Spleen (tissue), 7 donors: ENCODE data around the gene CEBPE.

Source experiments
- POLR2A ChIP-seq, 3 donors: fragments of 450-650 bp; IDR thresholded peaks; one replicate each; pipeline ENCODE4 v1.5.1; 2017; ENCODE audit warnings: antibody characterized with exemption in 3 of 3, mild to moderate bottlenecking in 1 of 3
- POLR2AphosphoS5 ChIP-seq, 3 donors: sonication (generic); formaldehyde crosslinking; IDR thresholded peaks; one replicate each; pipeline ENCODE4 v1.5.1; 2017; ENCODE audit warnings: antibody characterized with exemption in 3 of 3
- TF ChIP-seq, protein P1 (sequence below), 11 experiments: fragments of 200-600 bp in 7 of 11; fragments of 450-650 bp in 4 of 11; sonication (generic) in 4 of 11; IDR thresholded peaks in 8 of 11; conservative IDR thresholded peaks in 3 of 11; 1 replicate in 7 of 11; 2 replicates in 4 of 11; pipeline versions ENCODE4 v1.4.0 to v1.8.0; 2016 to 2021; ENCODE audit warnings: antibody characterized with exemption in 11 of 11, inconsistent platforms in 4 of 11, mild to moderate bottlenecking in 1 of 11
- donor health status: DM: no; HTN: no; CAD: no; lungs with moderate emphysema.
- donor health status: DM: no; HTN: no; CAD: no.
- donor health status: DM: no; HTN: no; CAD: no.

DNA sequence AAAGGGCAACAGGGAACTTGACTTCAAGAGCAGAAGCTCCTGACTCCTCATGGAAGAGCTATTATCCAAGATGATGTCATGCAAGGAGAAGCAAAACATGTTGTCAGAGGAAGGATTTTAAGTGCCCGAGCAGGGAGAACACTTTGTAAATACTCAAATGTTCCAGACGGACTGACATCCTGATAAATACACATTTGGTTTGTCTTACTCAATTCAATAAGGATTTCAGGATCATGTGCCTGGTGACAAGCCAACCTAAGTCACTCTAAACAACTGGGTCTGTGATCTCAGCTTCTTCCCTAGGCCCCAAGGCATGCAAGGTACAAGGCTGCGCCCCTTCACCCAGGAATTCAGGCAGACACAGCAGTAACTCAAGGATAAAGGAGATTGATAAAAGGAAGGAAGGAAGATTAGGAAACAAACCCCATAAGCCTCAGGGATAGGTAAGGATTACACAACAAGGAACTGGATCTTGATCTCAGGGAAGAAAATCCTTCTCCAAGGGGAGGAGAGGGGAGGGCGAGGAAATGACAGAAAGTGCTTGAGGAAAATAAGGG lies 26.8 kb upstream of the CEBPE start:
- TF ChIP-seq POLR2AphosphoS5 (IDR thresholded peaks at IDR 0.05) = no peak
- TF ChIP-seq, protein P1, sequence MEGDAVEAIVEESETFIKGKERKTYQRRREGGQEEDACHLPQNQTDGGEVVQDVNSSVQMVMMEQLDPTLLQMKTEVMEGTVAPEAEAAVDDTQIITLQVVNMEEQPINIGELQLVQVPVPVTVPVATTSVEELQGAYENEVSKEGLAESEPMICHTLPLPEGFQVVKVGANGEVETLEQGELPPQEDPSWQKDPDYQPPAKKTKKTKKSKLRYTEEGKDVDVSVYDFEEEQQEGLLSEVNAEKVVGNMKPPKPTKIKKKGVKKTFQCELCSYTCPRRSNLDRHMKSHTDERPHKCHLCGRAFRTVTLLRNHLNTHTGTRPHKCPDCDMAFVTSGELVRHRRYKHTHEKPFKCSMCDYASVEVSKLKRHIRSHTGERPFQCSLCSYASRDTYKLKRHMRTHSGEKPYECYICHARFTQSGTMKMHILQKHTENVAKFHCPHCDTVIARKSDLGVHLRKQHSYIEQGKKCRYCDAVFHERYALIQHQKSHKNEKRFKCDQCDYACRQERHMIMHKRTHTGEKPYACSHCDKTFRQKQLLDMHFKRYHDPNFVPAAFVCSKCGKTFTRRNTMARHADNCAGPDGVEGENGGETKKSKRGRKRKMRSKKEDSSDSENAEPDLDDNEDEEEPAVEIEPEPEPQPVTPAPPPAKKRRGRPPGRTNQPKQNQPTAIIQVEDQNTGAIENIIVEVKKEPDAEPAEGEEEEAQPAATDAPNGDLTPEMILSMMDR (IDR thresholded peaks at IDR 0.05 in 8 of 11, conservative IDR thresholded peaks at IDR 0.05 in 3 of 11) = no peak
- TF ChIP-seq POLR2A (IDR thresholded peaks at IDR 0.05) = no peak
